ENCODE data around the gene NUDT4. TPM values are rescaled to one million over a fixed set of nuclear protein-coding genes. Genes with fewer than 3 reads are reported as not detected.

NUDT4 gene
- total and polyA plus RNA-seq, 2 of the 13 experiments (the other 11 are each of a cell fraction or from before 2014, with no cell fraction given) = 37.3 to 70.1 TPM

GRCh38 chr12:93347054-93347785 is 30.5 kb upstream of the NUDT4 start:
- Histone ChIP-seq H3K27ac (ENCODE audit: extremely low read length, insufficient read depth, low read length) (no peak overlapping the region), H3K27me3 (ENCODE audit: control insufficient read depth in 1 of 2, insufficient read depth in 2 of 2, low read length in 2 of 2) (no peaks in the 10 kb centered on the region), H4K20me1 (ENCODE audit: insufficient read depth, low read length) (no peaks in the 10 kb centered on the region), H3K36me3 (replicated peaks in 1 of 2; ENCODE audit: control insufficient read depth in 1 of 2, insufficient read depth in 2 of 2, low read length in 2 of 2) (no peaks in the 10 kb centered on the region), H3K4me1 (ENCODE audit: insufficient read depth, low read length) (peaks cover 16% of the 10 kb centered on the region), H2AFZ (ENCODE audit: low read length) (no peak overlapping the region), H3K4me3 (replicated peaks in 1 of 3; ENCODE audit: insufficient read depth in 1 of 3, low read depth in 2 of 3, low read length in 3 of 3) (no peak overlapping the region), H3K9me3 (ENCODE audit: low read length) (no peaks in the 10 kb centered on the region), H3K79me2 (ENCODE audit: insufficient read depth, low read length) (no peaks in the 10 kb centered on the region), H3K4me2 (ENCODE audit: low read depth, low read length) (no peak overlapping the region), H3K9ac (ENCODE audit: insufficient read depth, low read depth, low read length) (no peak overlapping the region)
- TF ChIP-seq RXRA (CRISPR knock-in tag; IDR thresholded peaks at IDR 0.05) = no peak
- TF ChIP-seq REL (CRISPR knock-in tag; conservative IDR thresholded peaks at IDR 0.05) = no peak
- TF ChIP-seq MAFF (IDR thresholded peaks at IDR 0.05; ENCODE audit: low read depth, low read length) = peak; percentile 73
- TF ChIP-seq SUZ12 (IDR thresholded peaks at IDR 0.05; ENCODE audit: low read depth, low read length) = no peak
- no peak for TF ChIP-seq BHLHE40 (IDR thresholded peaks at IDR 0.05; ENCODE audit: low read length)
- peak; percentile 66 to 89 for TF ChIP-seq MAFK (conservative IDR thresholded peaks at IDR 0.05 in 1 of 2, IDR thresholded peaks at IDR 0.05 in 1 of 2; ENCODE audit: low read length in 2 of 2)
- no peak for TF ChIP-seq ZNF326 (CRISPR knock-in tag; IDR thresholded peaks at IDR 0.05; ENCODE audit: borderline replicate concordance)
- no peak for TF ChIP-seq ZBTB39 (CRISPR knock-in tag; IDR thresholded peaks at IDR 0.05)
- ATAC-seq (no peak), DNase-seq (ENCODE audit: low spot score) (no peak), FAIRE-seq (no peak)
- BruUV-seq (replicated peaks) = no TSS peak
- in situ Hi-C loops (cut with HindIII; ENCODE audit: extremely low pct_ligation_motif_present, low pct_unique_long_range_greater_than_20kb) = no loop called here
- intact Hi-C loops (cut with micrococcal nuclease; ENCODE audit: unreplicated experiment) = no loop called here
- ChIA-PET CTCF (ENCODE audit: low intra/inter-chr PET ratio, low total read pairs) (no interaction called here), POLR2A (no interaction called here)
- 65% methylated on average over 8 of the region's 8 CpGs for whole genome bisulfite sequencing (ENCODE audit: low lambda C conversion rate)

All from HepG2 (cell line).